ENCODE measurements around the gene ESRRG.
"Not testable (repeated sequence)": the region's sequence is repeated elsewhere in the genome, so short reads cannot be mapped to it uniquely, and the experiment has no call there.

Gene ESRRG

GRCh38 chr1:216542741-216543140 is 180.5 kb downstream of the ESRRG start:
- no peak overlapping the region for H3K4me3 ChIP-seq (ENCODE audit: low read length)
- no peak for TF ChIP-seq ZNF274 (IDR thresholded peaks at IDR 0.05; ENCODE audit: low read depth, low read length)

- TF ChIP-seq ZNF274 (IDR thresholded peaks at IDR 0.05; ENCODE audit: low read depth, low read length): no peak
Measured at GRCh38 chr1:216542263-216542662, 181.0 kb downstream of the ESRRG start.

GRCh38 chr1:216535751-216536150 is 187.5 kb downstream of the ESRRG start:
- TF ChIP-seq ZNF274 (IDR thresholded peaks at IDR 0.05; ENCODE audit: low read depth, low read length): no peak
- no peak overlapping the region for H3K4me3 ChIP-seq (ENCODE audit: low read length)

More at GRCh38 chr1:216542263-216542662, 181.0 kb downstream of the ESRRG start:
- H3K4me3 ChIP-seq (ENCODE audit: low read length): no peak overlapping the region

- H3K4me3 ChIP-seq (ENCODE audit: low read length): no peak overlapping the region
- no peak for TF ChIP-seq ZNF274 (IDR thresholded peaks at IDR 0.05; ENCODE audit: low read depth, low read length)
Measured at GRCh38 chr1:216535059-216535458, 188.2 kb downstream of the ESRRG start.

- no peak for TF ChIP-seq ZNF274 (IDR thresholded peaks at IDR 0.05; ENCODE audit: low read depth, low read length)
- H3K4me3 ChIP-seq (ENCODE audit: low read length): no peak overlapping the region
Measured at GRCh38 chr1:216533776-216534175, 189.5 kb downstream of the ESRRG start.

- TF ChIP-seq ZNF274 (IDR thresholded peaks at IDR 0.05; ENCODE audit: low read depth, low read length): no peak
- no peak overlapping the region for H3K4me3 ChIP-seq (ENCODE audit: low read length)
Measured at GRCh38 chr1:216532251-216532798, 190.9 kb downstream of the ESRRG start.

GRCh38 chr1:216531263-216532239 is 191.7 kb downstream of the ESRRG start:
- peak overlapping the region; percentile 31; the same call in 1 of the 2 replicates for H3K4me3 ChIP-seq (ENCODE audit: low read length)
- TF ChIP-seq ZNF274 (IDR thresholded peaks at IDR 0.05; ENCODE audit: low read depth, low read length): no peak

GRCh38 chr1:216529851-216530250 is 193.4 kb downstream of the ESRRG start:
- H3K4me3 ChIP-seq (ENCODE audit: low read length): not testable (repeated sequence)

GRCh38 chr1:216528816-216529215 is 194.4 kb downstream of the ESRRG start:
- H3K4me3 ChIP-seq (ENCODE audit: low read length): no peak overlapping the region
- TF ChIP-seq ZNF274 (IDR thresholded peaks at IDR 0.05; ENCODE audit: low read depth, low read length): no peak

GRCh38 chr1:216523449-216524190 is 199.6 kb downstream of the ESRRG start:
- TF ChIP-seq ZNF274 (IDR thresholded peaks at IDR 0.05; ENCODE audit: low read depth, low read length): no peak
- H3K4me3 ChIP-seq (ENCODE audit: low read length): no peak overlapping the region

GRCh38 chr1:216523043-216523442 is 200.2 kb downstream of the ESRRG start:
- TF ChIP-seq ZNF274 (IDR thresholded peaks at IDR 0.05; ENCODE audit: low read depth, low read length): no peak
- no peak overlapping the region for H3K4me3 ChIP-seq (ENCODE audit: low read length)

- no peak overlapping the region for H3K4me3 ChIP-seq (ENCODE audit: low read length)
Measured at GRCh38 chr1:216521477-216521876, 201.8 kb downstream of the ESRRG start.

GRCh38 chr1:216518844-216519627 is 204.2 kb downstream of the ESRRG start:
- H3K4me3 ChIP-seq (ENCODE audit: low read length): no peak overlapping the region
- TF ChIP-seq ZNF274 (IDR thresholded peaks at IDR 0.05; ENCODE audit: low read depth, low read length): no peak

More at GRCh38 chr1:216521477-216521876, 201.8 kb downstream of the ESRRG start:
- TF ChIP-seq ZNF274 (IDR thresholded peaks at IDR 0.05; ENCODE audit: low read depth, low read length): no peak

Measured in GM08714 (cell line).